Measurements from ENCODE around the gene FPR3. TPM values are rescaled to one million over a fixed set of nuclear protein-coding genes. Genes with fewer than 3 reads are reported as not detected.
A peak's percentile ranks its signal among the peaks of the same experiment; 100 is the strongest.

FPR3 gene
- total RNA-seq, 1 experiment from 2014 or later, result not detected

GRCh38 chr19:51783372-51783771 lies 11.6 kb upstream of the FPR3 start:
- DNase-seq, result peak; percentile 22
- Mint-ChIP-seq H3K9me3 (ENCODE audit: low read depth, unreplicated experiment) (peaks cover 6% of the 10 kb centered on the region), H3K27me3 (ENCODE audit: unreplicated experiment) (no peaks in the 10 kb centered on the region), H3K27ac (ENCODE audit: unreplicated experiment) (no peak overlapping the region), H3K36me3 (ENCODE audit: insufficient read depth, unreplicated experiment) (no peaks in the 10 kb centered on the region), H3K4me1 (ENCODE audit: low read depth, unreplicated experiment) (no peaks in the 10 kb centered on the region), H3K4me3 (ENCODE audit: low read depth, unreplicated experiment) (no peak overlapping the region)
- intact Hi-C loops (cut with micrococcal nuclease; ENCODE audit: unreplicated experiment), result loop anchor here (1.0 to 2.0 kb wide), 2 partner anchors 123 to 310 kb away; no protein-coding TSS in a partner anchor
- no TSS peak for BruUV-seq (replicated peaks)
- TF ChIP-seq, protein P1, sequence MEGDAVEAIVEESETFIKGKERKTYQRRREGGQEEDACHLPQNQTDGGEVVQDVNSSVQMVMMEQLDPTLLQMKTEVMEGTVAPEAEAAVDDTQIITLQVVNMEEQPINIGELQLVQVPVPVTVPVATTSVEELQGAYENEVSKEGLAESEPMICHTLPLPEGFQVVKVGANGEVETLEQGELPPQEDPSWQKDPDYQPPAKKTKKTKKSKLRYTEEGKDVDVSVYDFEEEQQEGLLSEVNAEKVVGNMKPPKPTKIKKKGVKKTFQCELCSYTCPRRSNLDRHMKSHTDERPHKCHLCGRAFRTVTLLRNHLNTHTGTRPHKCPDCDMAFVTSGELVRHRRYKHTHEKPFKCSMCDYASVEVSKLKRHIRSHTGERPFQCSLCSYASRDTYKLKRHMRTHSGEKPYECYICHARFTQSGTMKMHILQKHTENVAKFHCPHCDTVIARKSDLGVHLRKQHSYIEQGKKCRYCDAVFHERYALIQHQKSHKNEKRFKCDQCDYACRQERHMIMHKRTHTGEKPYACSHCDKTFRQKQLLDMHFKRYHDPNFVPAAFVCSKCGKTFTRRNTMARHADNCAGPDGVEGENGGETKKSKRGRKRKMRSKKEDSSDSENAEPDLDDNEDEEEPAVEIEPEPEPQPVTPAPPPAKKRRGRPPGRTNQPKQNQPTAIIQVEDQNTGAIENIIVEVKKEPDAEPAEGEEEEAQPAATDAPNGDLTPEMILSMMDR (IDR thresholded peaks at IDR 0.05; ENCODE audit: unreplicated experiment), result no peak
- CTCF ChIA-PET, result no interaction called here

DNA sequence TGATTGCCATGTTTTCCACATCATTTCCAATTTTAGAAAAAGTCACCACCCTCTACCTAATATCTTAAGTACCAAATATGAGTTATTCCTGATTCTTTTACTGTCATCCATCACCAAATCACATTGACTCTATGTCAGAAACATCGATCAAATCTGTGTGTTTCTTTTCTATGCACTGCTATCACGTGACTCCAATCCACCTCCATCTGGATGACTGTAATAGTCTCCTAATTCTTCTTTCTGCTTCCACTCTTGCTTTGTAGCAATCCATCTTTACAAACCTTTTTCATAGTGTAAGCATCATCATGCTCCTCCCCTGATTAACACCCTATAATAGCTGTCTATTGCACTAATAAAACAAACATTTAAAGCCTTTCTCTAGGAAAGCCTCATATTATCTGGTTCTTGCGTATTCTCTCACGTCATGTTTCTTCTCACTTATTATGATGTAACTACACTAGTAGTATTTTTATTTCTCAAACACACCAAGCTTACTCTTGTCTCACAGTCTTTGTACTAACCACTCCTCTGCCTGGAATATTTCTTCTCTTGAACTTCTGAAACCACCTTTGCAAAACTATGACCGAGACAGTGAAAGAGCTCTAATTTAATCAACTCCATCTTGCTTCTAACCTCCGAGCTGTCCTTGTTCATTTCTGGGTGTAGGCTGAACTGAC lies 10.7 kb upstream of the FPR3 start:
- BruUV-seq (replicated peaks), result no TSS peak
- no peaks in the 10 kb centered on the region for H3K27me3 Mint-ChIP-seq (ENCODE audit: unreplicated experiment)
- H3K9me3 Mint-ChIP-seq (ENCODE audit: low read depth, unreplicated experiment), result peaks cover 9% of the 10 kb centered on the region
- DNase-seq, result no peak
- CTCF ChIA-PET, result no interaction called here
- H3K36me3 Mint-ChIP-seq (ENCODE audit: insufficient read depth, unreplicated experiment), result no peaks in the 10 kb centered on the region
- no peak overlapping the region for H3K27ac Mint-ChIP-seq (ENCODE audit: unreplicated experiment)
- no peaks in the 10 kb centered on the region for H3K4me1 Mint-ChIP-seq (ENCODE audit: low read depth, unreplicated experiment)
- intact Hi-C loops (cut with micrococcal nuclease; ENCODE audit: unreplicated experiment), result no loop called here
- TF ChIP-seq, protein P1 (IDR thresholded peaks at IDR 0.05; ENCODE audit: unreplicated experiment), result no peak
- H3K4me3 Mint-ChIP-seq (ENCODE audit: low read depth, unreplicated experiment), result no peak overlapping the region

- Mint-ChIP-seq H3K4me3 (ENCODE audit: low read depth, unreplicated experiment) (no peak overlapping the region), H3K36me3 (ENCODE audit: insufficient read depth, unreplicated experiment) (no peaks in the 10 kb centered on the region), H3K9me3 (ENCODE audit: low read depth, unreplicated experiment) (peaks cover 9% of the 10 kb centered on the region), H3K4me1 (ENCODE audit: low read depth, unreplicated experiment) (no peaks in the 10 kb centered on the region), H3K27ac (ENCODE audit: unreplicated experiment) (no peak overlapping the region), H3K27me3 (ENCODE audit: unreplicated experiment) (no peaks in the 10 kb centered on the region)
- TF ChIP-seq, protein P1 (IDR thresholded peaks at IDR 0.05; ENCODE audit: unreplicated experiment), result no peak
- BruUV-seq (replicated peaks), result no TSS peak
- no peak for DNase-seq
- intact Hi-C loops (cut with micrococcal nuclease; ENCODE audit: unreplicated experiment), result no loop called here
- CTCF ChIA-PET, result no interaction called here
These were observed 9.9 kb upstream of the FPR3 start for GRCh38 chr19:51784922-51785690.

DNA sequence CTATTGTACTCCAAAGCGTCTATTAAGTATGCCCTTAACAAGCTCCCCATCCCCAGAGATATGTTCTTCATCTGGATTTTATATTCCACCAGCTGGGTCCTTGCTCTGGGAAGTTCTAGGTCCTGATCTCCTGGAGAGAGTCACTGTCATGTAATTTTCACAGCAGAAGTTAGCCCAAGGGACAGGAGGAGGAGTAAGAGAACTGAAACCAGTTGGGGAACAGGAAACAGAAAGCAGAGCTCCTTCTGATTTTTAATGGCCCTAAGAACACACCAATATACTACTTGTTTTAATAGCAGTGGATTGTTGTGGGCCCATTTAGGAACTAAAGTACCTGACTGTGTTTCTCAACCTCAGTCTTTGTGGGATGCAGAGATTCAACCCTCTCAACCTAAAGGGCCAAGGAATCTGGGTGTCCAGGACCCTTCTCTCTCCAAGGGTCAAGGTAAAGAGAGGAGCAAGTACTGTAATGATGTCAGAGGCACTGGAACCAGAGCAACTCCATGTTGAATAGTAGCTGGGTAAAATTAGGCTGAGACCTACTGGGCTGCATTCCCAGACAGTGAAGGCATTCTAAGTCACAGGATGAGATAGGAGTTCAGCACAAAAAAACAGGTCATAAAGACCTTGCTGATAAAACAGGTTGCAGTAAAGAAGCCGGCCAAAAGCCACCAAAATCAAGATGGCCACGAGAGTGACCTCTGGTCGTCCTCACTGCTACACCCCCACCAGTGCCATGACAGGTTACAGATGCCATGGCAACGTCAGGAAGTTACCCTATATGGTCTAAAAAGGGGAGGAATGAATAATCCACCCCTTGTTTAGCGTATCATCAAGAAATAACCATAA lies 8.1 kb upstream of the FPR3 start:
- intact Hi-C loops (cut with micrococcal nuclease; ENCODE audit: unreplicated experiment), result no loop called here
- CTCF ChIA-PET, result no interaction called here
- no peak overlapping the region for H3K4me3 Mint-ChIP-seq (ENCODE audit: low read depth, unreplicated experiment)
- no peaks in the 10 kb centered on the region for H3K27me3 Mint-ChIP-seq (ENCODE audit: unreplicated experiment)
- DNase-seq, result no peak
- peaks cover 13% of the 10 kb centered on the region for H3K9me3 Mint-ChIP-seq (ENCODE audit: low read depth, unreplicated experiment)
- no peak overlapping the region for H3K27ac Mint-ChIP-seq (ENCODE audit: unreplicated experiment)
- no peaks in the 10 kb centered on the region for H3K36me3 Mint-ChIP-seq (ENCODE audit: insufficient read depth, unreplicated experiment)
- TF ChIP-seq, protein P1 (IDR thresholded peaks at IDR 0.05; ENCODE audit: unreplicated experiment), result no peak
- no TSS peak for BruUV-seq (replicated peaks)
- H3K4me1 Mint-ChIP-seq (ENCODE audit: low read depth, unreplicated experiment), result no peaks in the 10 kb centered on the region

Measured in Calu3 (cell line).